HEK293 (cell line): ENCODE data around the gene UST.

Experiments used
- ZBTB1 ChIP-seq: fragments of 450-650 bp; formaldehyde crosslinking; IDR thresholded peaks from 2 replicates; pipeline ENCODE4 v1.5.1; 2016; ENCODE audit warnings: missing biosample characterization, missing genetic modification characterization
- ZBTB8A ChIP-seq: fragments of 450-650 bp; formaldehyde crosslinking; IDR thresholded peaks from 2 replicates; pipeline ENCODE4 v1.5.1; 2016; ENCODE audit warnings: missing biosample characterization, missing genetic modification characterization
- ZEB2 ChIP-seq: fragments of 450-650 bp; formaldehyde crosslinking; IDR thresholded peaks from 2 replicates; pipeline ENCODE4 v1.5.1; 2016; ENCODE audit warnings: missing biosample characterization, missing genetic modification characterization
- ZFP3 ChIP-seq: fragments of 450-650 bp; formaldehyde crosslinking; IDR thresholded peaks from 2 replicates; pipeline ENCODE4 v1.5.1; 2016; ENCODE audit warnings: low read depth, missing biosample characterization, missing genetic modification characterization
- ZNF155 ChIP-seq: fragments of 450-650 bp; formaldehyde crosslinking; IDR thresholded peaks from 2 replicates; pipeline ENCODE4 v1.5.1; 2016; ENCODE audit warnings: missing biosample characterization, missing genetic modification characterization
- ZNF169 ChIP-seq: fragments of 450-650 bp; formaldehyde crosslinking; IDR thresholded peaks from 2 replicates; pipeline ENCODE4 v1.5.1; 2016; ENCODE audit warnings: missing biosample characterization, missing genetic modification characterization
- ZNF24 ChIP-seq: fragments of 450-650 bp; formaldehyde crosslinking; IDR thresholded peaks from 2 replicates; pipeline ENCODE4 v1.5.1; 2016; ENCODE audit warnings: missing biosample characterization, missing genetic modification characterization
- ZNF626 ChIP-seq: fragments of 450-650 bp; sonication (Bioruptor Pico); formaldehyde crosslinking; IDR thresholded peaks from 2 replicates; pipeline ENCODE4 v1.5.1; 2018; ENCODE audit warnings: missing biosample characterization, missing genetic modification characterization, inconsistent platforms
- TF ChIP-seq, protein P1 (sequence below): fragments of 450-650 bp; formaldehyde crosslinking; IDR thresholded peaks from 2 replicates; pipeline ENCODE4 v1.5.1; 2016; ENCODE audit warnings: missing biosample characterization, missing genetic modification characterization

- TF ChIP-seq ZNF24 = no peak
- TF ChIP-seq, protein P1, sequence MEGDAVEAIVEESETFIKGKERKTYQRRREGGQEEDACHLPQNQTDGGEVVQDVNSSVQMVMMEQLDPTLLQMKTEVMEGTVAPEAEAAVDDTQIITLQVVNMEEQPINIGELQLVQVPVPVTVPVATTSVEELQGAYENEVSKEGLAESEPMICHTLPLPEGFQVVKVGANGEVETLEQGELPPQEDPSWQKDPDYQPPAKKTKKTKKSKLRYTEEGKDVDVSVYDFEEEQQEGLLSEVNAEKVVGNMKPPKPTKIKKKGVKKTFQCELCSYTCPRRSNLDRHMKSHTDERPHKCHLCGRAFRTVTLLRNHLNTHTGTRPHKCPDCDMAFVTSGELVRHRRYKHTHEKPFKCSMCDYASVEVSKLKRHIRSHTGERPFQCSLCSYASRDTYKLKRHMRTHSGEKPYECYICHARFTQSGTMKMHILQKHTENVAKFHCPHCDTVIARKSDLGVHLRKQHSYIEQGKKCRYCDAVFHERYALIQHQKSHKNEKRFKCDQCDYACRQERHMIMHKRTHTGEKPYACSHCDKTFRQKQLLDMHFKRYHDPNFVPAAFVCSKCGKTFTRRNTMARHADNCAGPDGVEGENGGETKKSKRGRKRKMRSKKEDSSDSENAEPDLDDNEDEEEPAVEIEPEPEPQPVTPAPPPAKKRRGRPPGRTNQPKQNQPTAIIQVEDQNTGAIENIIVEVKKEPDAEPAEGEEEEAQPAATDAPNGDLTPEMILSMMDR (tag by site-specific recombination) = no peak
- no peak for TF ChIP-seq ZNF626 (tag by site-specific recombination)
- no peak for TF ChIP-seq ZBTB8A (tag by site-specific recombination)
- TF ChIP-seq ZNF155 = no peak
- no peak for TF ChIP-seq ZFP3 (tag by site-specific recombination)
- TF ChIP-seq ZNF169 = no peak
- no peak for TF ChIP-seq ZBTB1
- TF ChIP-seq ZEB2 (tag by site-specific recombination) = no peak
Observed at GRCh38 chr6:148904896-148905870, 158.4 kb downstream of the UST start.
